ENCODE data around the gene SPRN.
A peak's percentile ranks its signal among the peaks of the same experiment; 100 is the strongest.
"Not testable (repeated sequence)": the region's sequence is repeated elsewhere in the genome, so short reads cannot be mapped to it uniquely, and the experiment has no call there.

Gene SPRN

GRCh38 chr10:133441780-133442179 is 17.4 kb upstream of the SPRN start:
- H3K27ac ChIP-seq (replicated peaks): peak overlapping the region; percentile 59
- H3K27me3 ChIP-seq (ENCODE audit: insufficient read depth, poor library complexity, severe bottlenecking): no peaks in the 10 kb centered on the region
- no peak overlapping the region for H3K4me3 ChIP-seq (replicated peaks; ENCODE audit: insufficient read depth, low read length)
- no peak for DNase-seq (ENCODE audit: low read depth in 1 of 2, low spot score in 1 of 2)
- TF ChIP-seq GABPA (IDR thresholded peaks at IDR 0.05; ENCODE audit: low read depth) (no peak), REST (IDR thresholded peaks at IDR 0.05; ENCODE audit: insufficient replicate concordance, low read depth) (no peak), POLR2AphosphoS5 (IDR thresholded peaks at IDR 0.05; ENCODE audit: low read depth) (no peak), CTCF (IDR thresholded peaks at IDR 0.05; ENCODE audit: insufficient read depth, low read length) (no peak), SPI1 (IDR thresholded peaks at IDR 0.05; ENCODE audit: borderline replicate concordance, low read depth) (no peak)

- H3K4me3 ChIP-seq (replicated peaks; ENCODE audit: insufficient read depth, low read length); DNase-seq (ENCODE audit: low read depth in 1 of 2, low spot score in 1 of 2); H3K27ac ChIP-seq (replicated peaks); H3K27me3 ChIP-seq (ENCODE audit: insufficient read depth, poor library complexity, severe bottlenecking): not testable (repeated sequence)
Observed at GRCh38 chr10:133441356-133441755, 16.9 kb upstream of the SPRN start.

- H3K4me3 ChIP-seq (replicated peaks; ENCODE audit: insufficient read depth, low read length): no peak overlapping the region
- no peak overlapping the region for H3K27ac ChIP-seq (replicated peaks)
- no peak for DNase-seq (ENCODE audit: low read depth in 1 of 2, low spot score in 1 of 2)
- TF ChIP-seq CTCF (IDR thresholded peaks at IDR 0.05; ENCODE audit: insufficient read depth, low read length) (no peak), SPI1 (IDR thresholded peaks at IDR 0.05; ENCODE audit: borderline replicate concordance, low read depth) (no peak), REST (IDR thresholded peaks at IDR 0.05; ENCODE audit: insufficient replicate concordance, low read depth) (no peak), POLR2AphosphoS5 (IDR thresholded peaks at IDR 0.05; ENCODE audit: low read depth) (no peak), GABPA (IDR thresholded peaks at IDR 0.05; ENCODE audit: low read depth) (no peak)
- no peaks in the 10 kb centered on the region for H3K27me3 ChIP-seq (ENCODE audit: insufficient read depth, poor library complexity, severe bottlenecking)
Observed at GRCh38 chr10:133440633-133441285, 16.3 kb upstream of the SPRN start.

- Histone ChIP-seq H3K27ac (replicated peaks) (no peak overlapping the region), H3K27me3 (ENCODE audit: insufficient read depth, poor library complexity, severe bottlenecking) (no peaks in the 10 kb centered on the region)
- TF ChIP-seq POLR2AphosphoS5 (IDR thresholded peaks at IDR 0.05; ENCODE audit: low read depth) (no peak), SPI1 (IDR thresholded peaks at IDR 0.05; ENCODE audit: borderline replicate concordance, low read depth) (no peak), CTCF (IDR thresholded peaks at IDR 0.05; ENCODE audit: insufficient read depth, low read length) (no peak), REST (IDR thresholded peaks at IDR 0.05; ENCODE audit: insufficient replicate concordance, low read depth) (no peak), GABPA (IDR thresholded peaks at IDR 0.05; ENCODE audit: low read depth) (no peak)
Observed at GRCh38 chr10:133439517-133440461, 15.4 kb upstream of the SPRN start.

More at GRCh38 chr10:133439517-133440461, 15.4 kb upstream of the SPRN start:
- no peak for DNase-seq (ENCODE audit: low read depth in 1 of 2, low spot score in 1 of 2)
- H3K4me3 ChIP-seq (replicated peaks; ENCODE audit: insufficient read depth, low read length): no peak overlapping the region
